ENCODE data around the gene SGK1.

GRCh38 chr6:134211297-134211696 is 106.6 kb downstream of the SGK1 start:
- TF ChIP-seq CTCF (conservative IDR thresholded peaks at IDR 0.05; ENCODE audit: low read depth, low read length): no peak
- no peak for TF ChIP-seq EZH2 (IDR thresholded peaks at IDR 0.05; ENCODE audit: low read length, unreplicated experiment)
- TF ChIP-seq EZH2phosphoT487 (IDR thresholded peaks at IDR 0.05; ENCODE audit: borderline replicate concordance, low read length): no peak
